Measurements from ENCODE around the gene PTPRG.

GRCh38 chr3:61839256-61839655 is 277.9 kb downstream of the PTPRG start:
- no peak for TF ChIP-seq CTCF (conservative IDR thresholded peaks at IDR 0.05; ENCODE audit: low read depth, low read length)
- no peak for TF ChIP-seq EZH2 (IDR thresholded peaks at IDR 0.05; ENCODE audit: low read length, unreplicated experiment)

All from PC-3 (cell line).